ENCODE measurements around the gene EIF1AD. TPM values are rescaled to one million over a fixed set of nuclear protein-coding genes. Genes with fewer than 3 reads are reported as not detected.
A peak's percentile ranks its signal among the peaks of the same experiment; 100 is the strongest.

The EIF1AD gene
- total RNA-seq, 1 donor from 2014 or later, result 15.6 TPM

GRCh38 chr11:66046901-66047300 is 44.9 kb upstream of the EIF1AD start:
- no peak for DNase-seq (ENCODE audit: low spot score in 2 of 2)
- H3K4me1 ChIP-seq, result peaks cover 0 to 9% of the 10 kb centered on the region in 2 donors
- no peaks in the 10 kb centered on the region for H3K36me3 ChIP-seq
- H3K27me3 ChIP-seq, result no peaks in the 10 kb centered on the region
- H3K4me3 ChIP-seq, result no peak overlapping the region
- TF ChIP-seq CTCF (IDR thresholded peaks at IDR 0.05), result no peak
- no peaks in the 10 kb centered on the region for H3K9me3 ChIP-seq
- intact Hi-C loops (cut with DNase I), result no loop called here
- no peak overlapping the region for H3K27ac ChIP-seq

GRCh38 chr11:66045177-66045639 is 43.3 kb upstream of the EIF1AD start:
- DNase-seq (ENCODE audit: low spot score in 2 of 2), result peak in 1 of 2 donors; percentile 82
- Histone ChIP-seq H3K27ac (no peak overlapping the region), H3K4me1 (peaks cover 0 to 4% of the 10 kb centered on the region in 2 donors)

GRCh38 chr11:66044757-66045156 is 42.8 kb upstream of the EIF1AD start:
- no peaks in the 10 kb centered on the region for H3K36me3 ChIP-seq
- intact Hi-C loops (cut with DNase I), result no loop called here
- H3K27ac ChIP-seq, result no peak overlapping the region
- H3K27me3 ChIP-seq, result no peaks in the 10 kb centered on the region
- peaks cover 0 to 4% of the 10 kb centered on the region in 2 donors for H3K4me1 ChIP-seq
- no peak for TF ChIP-seq CTCF (IDR thresholded peaks at IDR 0.05)
- DNase-seq (ENCODE audit: low spot score in 2 of 2), result no peak
- H3K4me3 ChIP-seq, result no peak overlapping the region
- H3K9me3 ChIP-seq, result no peaks in the 10 kb centered on the region

More at GRCh38 chr11:66045177-66045639, 43.3 kb upstream of the EIF1AD start:
- H3K27me3 ChIP-seq, result no peaks in the 10 kb centered on the region
- no peaks in the 10 kb centered on the region for H3K36me3 ChIP-seq
- TF ChIP-seq CTCF (IDR thresholded peaks at IDR 0.05), result peak; percentile 81 to 91 (median 86)
- no peaks in the 10 kb centered on the region for H3K9me3 ChIP-seq
- intact Hi-C loops (cut with DNase I), result no loop called here
- H3K4me3 ChIP-seq, result no peak overlapping the region

GRCh38 chr11:66042996-66043906 is 41.3 kb upstream of the EIF1AD start:
- no peaks in the 10 kb centered on the region for H3K4me1 ChIP-seq
- no peak overlapping the region for H3K4me3 ChIP-seq
- H3K27ac ChIP-seq, result no peak overlapping the region
- H3K9me3 ChIP-seq, result no peaks in the 10 kb centered on the region
- DNase-seq (ENCODE audit: low spot score in 2 of 2), result no peak
- no peaks in the 10 kb centered on the region for H3K27me3 ChIP-seq
- intact Hi-C loops (cut with DNase I), result no loop called here
- H3K36me3 ChIP-seq, result no peaks in the 10 kb centered on the region
- TF ChIP-seq CTCF (IDR thresholded peaks at IDR 0.05), result no peak

GRCh38 chr11:66042227-66042995 is 40.5 kb upstream of the EIF1AD start:
- H3K9me3 ChIP-seq, result no peaks in the 10 kb centered on the region
- no peaks in the 10 kb centered on the region for H3K27me3 ChIP-seq
- intact Hi-C loops (cut with DNase I), result no loop called here

More at GRCh38 chr11:66042227-66042995, 40.5 kb upstream of the EIF1AD start:
- Histone ChIP-seq H3K36me3 (no peaks in the 10 kb centered on the region), H3K4me1 (no peaks in the 10 kb centered on the region), H3K4me3 (no peak overlapping the region), H3K27ac (no peak overlapping the region)
- no peak for TF ChIP-seq CTCF (IDR thresholded peaks at IDR 0.05)
- no peak for DNase-seq (ENCODE audit: low spot score in 2 of 2)

Data from ascending aorta (tissue), 2 donors.